HG03521 (cell line): ENCODE data around the gene UBE2D2.
"Not testable (repeated sequence)": the region's sequence is repeated elsewhere in the genome, so short reads cannot be mapped to it uniquely, and the experiment has no call there.

Experiments used
- ATAC-seq: cut with Tn5 transposase; IDR thresholded peaks from one replicate; pipeline ENCODE4 v1.9.1; 2021; ENCODE audit warnings: mild to moderate bottlenecking, moderate library complexity; ENCODE audit not compliant: unreplicated experiment

Gene UBE2D2

DNA sequence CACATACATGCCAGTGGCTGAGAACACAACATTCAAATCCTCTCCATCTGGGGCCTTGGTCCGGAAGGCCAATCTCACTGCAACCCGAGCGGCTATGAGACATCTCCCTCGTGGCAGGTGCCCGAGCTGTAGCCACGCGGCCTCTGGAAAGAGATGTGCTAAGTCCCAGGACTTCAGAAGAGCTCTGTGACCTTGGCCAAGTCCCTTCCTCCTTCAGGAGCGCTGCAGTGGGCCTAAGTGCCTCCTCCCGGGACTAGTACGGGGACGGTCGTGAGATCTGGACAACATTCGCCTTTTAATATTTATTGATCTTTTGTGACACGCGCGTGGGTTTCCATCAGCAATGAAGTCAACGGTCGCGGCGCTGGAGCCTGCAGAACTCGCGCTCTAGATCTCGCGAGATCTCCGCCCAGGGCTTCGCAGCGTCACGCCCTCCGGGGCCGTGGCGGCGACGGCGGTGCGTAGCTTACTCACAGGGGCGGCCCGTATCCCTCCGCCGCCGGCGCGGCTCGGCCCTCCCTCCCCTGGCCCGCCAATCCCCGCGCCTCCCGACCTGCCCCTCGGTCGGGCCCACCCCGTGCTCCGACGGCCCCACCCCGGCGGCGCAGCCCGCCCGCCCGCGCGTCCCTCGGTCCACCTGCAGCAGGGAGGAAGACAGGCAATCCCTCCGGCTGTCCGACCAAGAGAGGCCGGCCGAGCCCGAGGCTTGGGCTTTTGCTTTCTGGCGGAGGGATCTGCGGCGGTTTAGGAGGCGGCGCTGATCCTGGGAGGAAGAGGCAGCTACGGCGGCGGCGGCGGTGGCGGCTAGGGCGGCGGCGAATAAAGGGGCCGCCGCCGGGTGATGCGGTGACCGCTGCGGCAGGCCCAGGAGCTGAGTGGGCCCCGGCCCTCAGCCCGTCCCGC, at the start of gene UBE2D2:
Gene UBE2D2 (plus strand): TSS at position 588 of the 903 bp plus-strand sequence. CDS start 453 bp downstream, outside the sequence.
- ATAC-seq: peak; percentile 84

DNA sequence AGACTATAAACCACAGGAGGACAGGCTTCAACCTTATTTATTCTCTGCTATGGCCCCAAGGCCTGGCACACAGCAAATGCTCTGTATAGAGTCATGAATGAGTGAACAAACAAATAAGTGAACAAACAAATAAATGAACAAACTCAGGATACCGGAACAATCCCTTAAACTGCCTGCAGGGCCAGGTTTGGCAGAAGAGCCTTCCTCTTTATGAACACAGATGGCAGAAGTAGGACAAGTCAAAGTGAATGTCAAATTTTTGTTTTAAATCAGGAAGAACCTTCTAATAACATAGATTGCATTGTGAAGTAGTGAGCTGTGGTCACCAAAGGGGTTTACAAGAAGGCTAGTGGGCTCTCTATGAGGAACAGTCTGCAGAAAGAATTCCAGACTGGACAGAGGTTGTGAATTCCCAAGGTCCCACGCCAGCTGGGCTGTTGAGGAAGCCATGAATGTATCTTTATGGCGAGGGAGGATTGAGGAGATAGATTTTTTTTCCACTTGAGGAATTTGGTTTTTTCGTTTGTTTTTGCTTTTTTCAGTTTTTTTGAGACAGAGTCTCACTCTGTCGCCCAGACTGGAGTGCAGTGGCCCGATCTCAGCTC, 48.3 kb upstream of the UBE2D2 start:
- ATAC-seq: no peak

DNA sequence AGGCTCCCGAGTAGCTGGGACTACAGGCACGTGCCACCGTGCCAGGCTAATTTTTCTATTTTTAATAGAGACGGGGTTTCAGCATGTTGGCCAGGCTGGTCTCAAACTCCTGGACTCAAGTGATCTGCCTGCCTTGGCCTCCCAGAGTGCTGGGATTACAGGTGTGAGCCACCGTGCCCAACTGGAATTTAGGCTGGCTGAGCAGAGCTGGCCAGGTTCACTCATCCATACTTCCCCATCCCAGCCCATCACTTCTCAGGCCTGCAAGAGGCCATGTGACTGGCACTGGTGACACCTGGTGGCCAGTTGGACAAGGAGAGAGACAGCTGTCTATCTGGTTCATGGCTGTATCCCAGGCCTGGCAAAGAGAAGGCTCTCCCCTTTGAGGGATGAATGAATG, 47.7 kb upstream of the UBE2D2 start:
- ATAC-seq: not testable (repeated sequence)

DNA sequence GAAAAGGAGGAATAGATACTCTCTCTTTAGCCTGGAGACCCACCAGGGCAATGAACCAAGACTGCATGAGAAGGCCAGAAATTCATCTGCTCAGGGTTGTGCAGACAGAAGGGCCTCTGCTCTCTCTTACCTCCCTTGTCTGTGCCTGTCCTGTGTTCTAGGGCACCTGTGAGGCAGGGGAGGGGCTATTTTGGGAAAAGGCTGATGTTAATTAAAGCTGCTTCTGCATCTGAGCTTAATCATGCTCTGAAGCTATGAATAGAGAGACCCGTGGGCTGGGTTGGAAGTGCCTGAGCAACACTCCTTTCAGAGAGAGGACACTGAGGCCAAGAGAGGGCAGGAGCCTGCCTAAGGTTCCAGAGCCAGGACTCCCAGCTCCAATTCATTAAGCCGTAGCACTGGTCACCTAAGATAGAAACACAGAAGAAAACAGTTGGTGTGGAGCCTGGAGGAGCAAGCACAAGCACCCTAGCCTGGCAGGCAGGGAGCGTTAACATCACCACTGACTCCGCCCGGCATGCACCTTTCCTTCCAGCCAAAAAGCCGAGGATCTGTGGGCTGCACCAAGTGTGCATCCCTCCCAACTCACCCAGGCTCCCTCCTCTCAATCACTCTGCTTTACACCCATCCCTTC, 47.2 kb upstream of the UBE2D2 start:
- ATAC-seq: no peak

DNA sequence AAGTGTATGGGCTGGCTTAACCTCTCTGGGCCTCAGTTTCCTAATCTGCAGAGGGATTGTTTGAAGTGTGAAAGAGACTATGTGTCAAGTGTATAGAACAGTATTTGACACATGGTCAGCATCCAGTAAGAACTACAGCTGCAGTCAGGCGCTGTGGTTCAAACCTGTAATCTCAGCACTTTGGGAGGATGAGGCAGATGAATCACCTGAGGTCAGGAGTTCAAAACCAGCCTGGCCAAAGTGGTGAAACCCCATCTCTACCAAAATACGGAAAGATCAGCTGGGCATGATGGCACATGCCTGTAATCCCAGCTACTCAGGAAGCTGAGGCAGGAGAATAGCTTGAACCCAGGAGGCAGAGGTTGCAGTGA, 46.7 kb upstream of the UBE2D2 start:
- no peak for ATAC-seq

DNA sequence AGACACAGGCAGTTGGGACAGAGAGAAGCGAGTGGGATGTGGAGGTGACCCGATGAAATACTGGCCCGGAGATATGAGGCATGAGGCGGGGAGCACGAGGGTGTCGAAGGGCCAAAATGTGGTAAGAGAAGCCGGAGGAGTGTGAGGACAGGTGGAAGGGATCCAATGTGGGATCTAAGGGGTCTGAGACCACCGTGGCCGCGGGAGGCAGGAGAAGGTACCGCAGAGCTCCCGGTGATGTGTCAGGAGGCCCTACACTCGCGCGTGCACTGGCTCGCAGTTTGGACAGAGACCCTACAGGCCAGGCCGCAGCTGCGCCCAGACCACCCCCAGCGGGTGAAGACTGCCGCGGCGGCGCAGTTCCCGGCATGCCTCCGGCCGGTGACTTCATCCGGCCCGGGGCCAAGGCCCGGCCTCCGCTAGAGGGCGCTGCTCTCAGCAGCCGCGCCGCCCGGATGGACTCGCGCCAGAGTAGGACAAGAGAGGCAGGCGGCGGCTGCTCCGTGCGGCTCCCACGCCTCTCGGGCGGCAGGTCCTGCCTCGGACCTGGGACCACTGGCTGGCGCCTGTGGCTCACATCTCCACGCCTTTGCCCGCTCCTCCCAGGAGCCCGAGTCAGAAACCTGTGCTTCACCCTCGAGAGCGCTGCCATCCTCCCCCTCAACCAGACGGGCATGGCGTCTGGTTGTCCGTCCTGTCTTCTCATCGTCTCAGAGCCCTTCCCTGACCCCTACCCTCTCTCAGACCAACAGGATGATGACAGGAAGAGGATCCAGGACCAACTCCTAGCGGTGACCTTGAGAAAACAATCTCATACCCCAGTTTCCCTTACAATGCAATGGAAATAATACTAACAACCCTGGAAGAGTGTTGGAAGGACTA, 43.2 kb upstream of the UBE2D2 start:
- ATAC-seq: peak; percentile 76

DNA sequence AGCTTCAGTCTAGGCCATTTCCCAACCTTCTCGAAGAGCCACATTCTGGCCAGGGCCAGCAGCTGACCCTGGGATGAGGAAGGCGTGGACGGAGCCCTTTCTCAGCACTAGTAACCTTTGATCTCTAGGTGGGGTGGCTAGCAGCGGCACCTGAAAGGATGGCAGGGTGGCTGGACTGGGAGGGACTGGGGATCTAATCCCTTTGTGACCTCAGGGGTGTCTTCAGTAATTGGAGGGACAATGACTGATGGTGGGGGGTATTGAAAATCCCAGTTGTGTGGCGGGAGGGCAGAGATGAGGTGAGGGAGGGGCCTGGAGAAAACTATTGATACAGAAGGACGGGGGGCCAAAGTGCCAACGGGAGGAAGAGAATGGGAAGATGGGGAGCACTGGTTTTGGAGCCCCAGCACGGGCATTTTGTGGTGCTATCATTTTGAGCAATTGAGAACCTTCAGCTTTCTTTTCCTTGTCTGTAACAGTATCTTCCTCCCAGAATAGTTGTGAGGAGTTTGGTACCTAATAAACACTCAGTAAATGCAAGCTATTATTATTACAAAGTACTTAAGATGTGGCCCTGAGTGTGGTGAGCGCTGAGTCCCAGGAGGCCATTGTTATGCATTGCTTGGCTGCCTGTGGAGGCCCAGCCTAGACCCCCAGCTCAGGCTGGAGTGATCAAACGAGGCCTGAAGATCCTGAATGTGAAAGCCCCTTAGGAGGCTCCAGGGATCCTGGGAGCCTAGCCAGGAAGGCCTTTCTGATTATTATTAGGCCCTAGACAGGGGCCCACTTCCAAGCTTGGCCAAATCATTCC, 37.3 kb upstream of the UBE2D2 start:
- ATAC-seq: no peak

DNA sequence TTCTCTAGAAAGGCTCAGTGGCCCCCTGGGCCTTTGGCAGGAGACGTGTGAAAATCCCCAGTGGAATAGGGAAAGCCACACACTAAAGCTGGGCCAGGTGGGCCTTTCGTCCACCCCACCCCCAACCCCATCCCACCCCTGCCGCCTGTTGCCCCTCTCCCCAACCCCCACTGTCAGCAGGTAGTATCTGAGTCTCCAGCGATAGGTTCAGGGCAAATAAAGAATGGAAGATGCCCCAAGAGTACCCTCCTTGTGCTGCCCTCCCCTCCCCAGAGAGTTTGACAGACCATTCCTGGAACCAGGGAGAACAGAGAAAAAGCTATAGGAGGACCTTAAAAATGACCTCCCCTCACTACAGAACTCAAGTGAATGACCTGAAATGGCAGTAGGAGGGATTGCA, 36.7 kb upstream of the UBE2D2 start:
- ATAC-seq: no peak

DNA sequence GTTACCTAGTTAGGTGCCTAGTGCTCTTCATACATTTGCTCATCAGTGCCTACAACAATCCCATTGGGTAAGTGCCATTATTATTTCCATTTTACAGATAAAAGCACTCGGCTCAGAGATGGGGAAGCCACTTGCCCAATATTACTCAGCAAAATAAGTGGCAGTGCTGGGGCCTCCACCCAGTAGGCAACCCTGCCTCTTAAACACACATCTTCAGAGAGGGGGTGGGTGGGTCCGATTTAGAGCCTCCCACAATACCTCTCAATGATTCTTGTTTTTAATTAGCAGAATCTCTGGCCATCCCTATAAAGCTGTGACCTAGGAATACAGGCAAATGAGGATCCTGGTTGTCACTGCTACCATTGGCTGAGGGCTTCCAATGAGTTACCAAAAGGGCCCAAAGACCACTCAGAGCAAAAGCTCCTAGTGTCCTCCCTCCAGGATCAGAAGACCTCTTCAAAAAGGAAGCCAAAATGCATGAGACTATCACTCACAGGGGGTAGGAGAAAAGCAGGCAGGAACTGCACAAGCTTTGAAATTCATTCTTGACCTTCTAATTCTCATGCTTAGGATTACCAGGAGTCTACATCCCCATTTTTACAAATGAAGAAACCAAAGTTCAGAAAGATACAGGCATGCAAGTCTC, 36.1 kb upstream of the UBE2D2 start:
- no peak for ATAC-seq

DNA sequence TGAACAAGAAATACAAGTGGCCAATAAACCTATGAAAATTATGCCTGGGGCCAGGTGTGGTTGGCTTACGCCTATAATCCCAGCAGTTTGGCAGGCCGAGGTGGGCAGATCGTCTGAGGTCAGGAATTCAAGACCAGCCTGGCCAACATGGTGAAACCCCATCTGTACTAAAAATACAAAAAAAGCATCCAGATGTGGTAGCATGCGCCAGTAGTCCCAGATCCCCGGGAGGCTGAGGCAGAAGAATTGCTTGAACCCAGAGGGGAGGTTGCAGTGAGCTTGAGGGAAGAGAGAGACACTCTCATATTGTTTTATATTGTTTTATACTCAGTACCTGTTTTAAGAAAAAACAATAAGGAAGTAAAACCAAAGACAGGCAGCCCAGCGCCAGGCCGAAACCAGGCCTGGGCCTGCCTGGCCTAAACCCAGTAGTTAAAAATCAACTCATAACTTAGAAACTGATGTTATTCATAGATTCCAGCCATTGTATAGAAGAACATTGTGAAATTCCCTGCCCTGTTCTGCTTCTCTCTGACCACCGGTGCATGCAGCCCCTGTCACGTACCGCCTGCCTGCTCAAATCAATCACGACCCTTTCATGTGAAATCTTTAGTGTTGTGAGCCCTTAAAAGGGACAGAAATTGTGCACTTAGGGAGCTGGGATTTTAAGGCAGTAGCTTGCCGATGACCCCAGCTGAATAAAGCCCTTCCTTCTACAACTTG, 35.4 kb upstream of the UBE2D2 start:
- ATAC-seq: not testable (repeated sequence)

DNA sequence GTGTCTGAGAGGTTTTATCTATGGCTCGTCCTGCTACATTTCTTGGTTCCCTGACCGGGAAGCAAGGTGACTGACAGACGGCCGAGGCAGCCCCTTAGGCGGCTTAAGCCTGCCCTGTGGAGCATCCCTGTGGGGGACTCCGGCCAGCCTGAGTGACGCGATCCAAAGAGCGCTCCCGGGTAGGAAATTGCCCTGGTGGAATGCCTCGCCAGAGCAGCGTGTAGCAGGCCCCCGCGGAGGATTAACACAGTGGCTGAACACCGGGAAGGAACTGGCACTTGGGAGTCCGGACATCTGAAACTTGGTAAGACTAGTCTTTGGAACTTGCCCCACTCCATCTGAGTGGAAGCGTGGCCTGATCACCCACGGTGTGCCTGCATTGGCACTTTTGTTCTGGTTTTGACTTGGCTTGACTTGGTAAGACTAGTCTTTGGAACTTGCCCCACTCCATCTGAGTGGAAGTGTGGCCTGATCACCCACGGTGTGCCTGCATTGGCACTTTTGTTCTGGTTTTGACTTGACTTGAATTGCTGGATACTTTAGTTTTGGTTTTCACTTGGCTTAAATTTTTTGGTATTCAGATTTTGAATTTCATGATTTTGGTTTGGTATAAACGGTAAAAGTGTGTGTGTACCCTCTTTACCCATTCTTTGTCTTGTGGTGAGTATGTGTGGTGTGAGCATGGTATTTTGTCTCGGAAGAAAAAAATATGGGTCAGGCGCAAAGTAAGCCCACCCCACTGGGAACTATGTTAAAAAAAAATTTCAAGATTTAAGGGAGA, 34.6 kb upstream of the UBE2D2 start:
- ATAC-seq: not testable (repeated sequence)

DNA sequence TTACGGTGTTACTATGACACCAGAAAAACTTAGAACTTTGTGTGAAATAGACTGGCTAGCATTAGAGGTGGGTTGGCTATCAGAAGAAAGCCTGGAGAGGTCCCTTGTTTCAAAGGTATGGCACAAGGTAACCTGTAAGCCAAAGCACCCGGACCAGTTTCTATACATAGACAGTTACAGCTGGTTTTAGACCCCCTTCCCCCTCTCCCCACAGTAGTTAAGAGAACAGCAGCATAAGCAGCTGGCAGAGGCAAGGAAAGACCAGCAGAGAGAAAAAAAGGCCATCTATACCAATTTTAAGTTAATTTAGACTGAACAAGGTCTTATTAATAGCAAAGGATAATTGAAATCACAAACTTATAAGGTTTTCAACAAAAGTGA, 34.1 kb upstream of the UBE2D2 start:
- not testable (repeated sequence) for ATAC-seq

DNA sequence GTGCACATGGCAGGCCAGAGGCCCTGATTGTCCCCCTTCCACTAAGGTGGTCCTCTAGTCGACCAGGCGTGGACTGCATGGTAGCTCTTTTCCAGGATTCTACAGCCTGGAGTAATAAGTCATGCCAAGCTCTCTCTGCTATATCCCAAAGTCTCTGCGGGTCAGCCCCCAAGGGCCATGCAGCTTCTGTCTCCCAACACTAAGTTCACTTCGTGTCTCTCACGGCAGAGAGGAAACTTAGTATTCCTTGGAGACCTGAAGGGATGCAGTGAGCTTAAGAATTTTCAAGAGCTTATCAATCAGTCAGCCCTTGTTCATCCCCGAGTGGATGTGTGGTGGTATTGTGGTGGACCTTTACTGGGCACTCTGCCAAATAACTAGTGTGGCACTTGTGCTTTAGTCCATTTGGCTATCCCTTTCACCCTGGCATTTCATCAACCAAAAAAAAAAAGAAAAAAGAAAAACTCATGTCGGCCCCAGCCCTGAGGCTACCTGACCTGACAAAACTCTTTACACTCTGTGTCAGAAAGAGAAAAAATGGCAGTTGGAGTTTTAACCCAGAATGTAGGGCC, 33.2 kb upstream of the UBE2D2 start:
- not testable (repeated sequence) for ATAC-seq

DNA sequence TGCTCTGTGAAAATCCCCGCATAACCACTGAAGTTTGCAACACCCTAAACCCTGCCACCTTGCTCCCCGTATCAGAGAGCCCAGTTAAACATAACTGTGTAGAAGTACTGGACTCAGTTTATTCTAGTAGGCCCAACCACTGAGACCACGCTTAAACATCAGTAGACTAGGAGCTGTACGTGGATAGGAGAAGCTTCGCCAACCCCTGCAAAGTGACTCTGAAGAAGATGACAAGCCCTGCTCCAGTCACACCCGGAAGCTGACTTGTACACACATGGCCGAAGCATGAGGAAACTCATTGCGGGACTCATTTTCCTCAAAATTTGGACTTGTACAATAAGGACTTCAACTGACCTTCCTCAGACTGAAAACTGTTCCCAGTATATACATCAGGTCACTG, 32.4 kb upstream of the UBE2D2 start:
- ATAC-seq: not testable (repeated sequence)

DNA sequence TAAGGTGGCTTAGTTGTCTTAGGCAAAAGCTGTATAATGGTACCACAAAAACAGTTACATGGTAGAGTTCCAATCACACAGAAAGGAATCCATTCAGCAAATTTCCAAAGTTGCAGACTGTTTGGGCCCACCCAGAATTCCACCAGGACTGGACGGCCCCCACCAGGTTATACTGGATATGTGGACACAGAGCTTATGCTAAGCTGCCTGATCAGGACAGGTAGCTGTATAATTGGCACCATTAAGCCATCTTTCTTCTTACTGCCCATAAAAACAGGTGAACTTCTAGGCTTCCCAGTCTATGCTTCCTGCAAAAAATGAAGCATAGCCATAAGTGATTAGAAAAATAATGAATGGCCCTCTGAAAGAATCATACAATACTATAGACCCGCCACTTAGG, 31.1 kb upstream of the UBE2D2 start:
- ATAC-seq: not testable (repeated sequence)

DNA sequence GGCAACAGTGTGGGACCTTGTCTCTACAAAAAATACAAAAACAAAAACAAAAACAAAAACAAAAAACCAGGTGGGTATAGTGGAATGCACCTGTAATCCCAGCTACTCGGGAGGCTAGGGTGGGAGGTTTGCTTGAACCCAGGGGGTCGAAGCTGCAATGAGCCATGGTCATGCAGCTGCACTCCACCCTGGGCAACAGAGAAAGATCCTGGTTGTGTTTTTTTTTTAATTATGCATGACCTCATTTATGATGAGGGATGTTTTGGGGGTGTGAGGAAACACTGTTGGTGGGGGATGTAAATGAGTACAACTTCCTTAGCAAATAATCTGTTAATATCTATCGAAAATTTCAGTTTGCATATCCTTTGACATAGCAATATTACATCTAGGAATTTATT, 29.4 kb upstream of the UBE2D2 start:
- no peak for ATAC-seq

DNA sequence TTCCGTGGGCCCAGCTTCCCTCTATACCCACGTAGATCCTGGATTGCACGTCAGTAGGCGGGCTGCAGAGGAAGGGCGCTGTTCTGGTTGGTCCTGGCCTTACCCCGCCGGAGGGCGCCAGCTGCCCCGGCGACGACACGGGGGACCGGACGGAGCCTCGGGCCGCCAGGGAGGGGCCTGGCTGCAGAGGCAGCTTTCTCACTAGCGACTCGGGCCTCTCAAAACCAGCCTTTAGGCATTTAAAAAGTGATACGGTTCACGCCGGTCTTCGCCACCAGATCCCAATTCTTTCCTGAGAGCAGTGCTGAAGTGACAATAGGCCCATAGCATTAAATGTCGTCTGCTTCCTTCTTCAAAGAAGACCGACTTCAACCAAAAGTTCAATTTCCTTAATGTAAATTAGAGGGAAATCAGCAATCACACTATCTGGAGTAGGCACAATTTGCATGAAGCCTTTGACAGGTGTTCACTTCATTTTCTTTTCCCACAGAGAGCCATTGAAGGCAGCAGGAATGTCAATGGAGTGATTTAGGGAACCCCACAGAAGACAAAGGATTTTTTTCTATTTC, 17.6 kb upstream of the UBE2D2 start:
- peak; percentile 95 for ATAC-seq
